ENCODE data around the gene FBXO31. TPM values are rescaled to one million over a fixed set of nuclear protein-coding genes. Genes with fewer than 3 reads are reported as not detected.

Gene FBXO31
- total and polyA plus RNA-seq, 2 of the 8 experiments (the other 6 are each of a cell fraction or from before 2014, with no cell fraction given): 8.3 to 21.6 TPM

- TF ChIP-seq CTBP2 (IDR thresholded peaks at IDR 0.05; ENCODE audit: borderline replicate concordance, insufficient read depth, insufficient read length, low read length) (no peak), HDAC2 (IDR thresholded peaks at IDR 0.05; ENCODE audit: borderline replicate concordance in 1 of 2, low read depth in 2 of 2, low read length in 2 of 2) (no peak), BRCA1 (IDR thresholded peaks at IDR 0.05; ENCODE audit: low read depth, low read length) (no peak)
Observed at GRCh38 chr16:87319997-87320491, 63.5 kb downstream of the FBXO31 start (continued).

Measured in H1 (cell line).